GM23338 (cell line): ENCODE data around the gene SPHK1. TPM values are rescaled to one million over a fixed set of nuclear protein-coding genes. Genes with fewer than 3 reads are reported as not detected.

Experiments
- ATAC-seq: fragments of 200-7000 bp; cut with Tn5 transposase; 3 replicates; pipeline ENCODE4 v1.9.1; 2020
- DNase-seq: peaks from one replicate; pipeline ENCODE4 v3.0.0-alpha.2; 2015; ENCODE audit warnings: low spot score
- H2AFZ ChIP-seq: fragments of 200-600 bp; sonication (generic); 2 replicates; pipeline ENCODE4 v1.8.0; 2016; ENCODE audit warnings: antibody characterized with exemption, mild to moderate bottlenecking, moderate library complexity
- H3F3A ChIP-seq: fragments of 200-600 bp; sonication (generic); replicated peaks from 2 replicates; pipeline ENCODE4 v1.8.0; 2017; ENCODE audit warnings: antibody characterized with exemption, mixed run types, low read depth
- H3K27ac ChIP-seq: fragments of 200-600 bp; sonication (generic); 2 replicates; pipeline ENCODE4 v1.6.1; 2016; ENCODE audit warnings: low read depth
- H3K27me3 ChIP-seq: fragments of 200-600 bp; sonication (generic); 2 replicates; pipeline ENCODE4 v1.8.0; 2016; ENCODE audit warnings: mild to moderate bottlenecking, mixed run types, moderate library complexity; ENCODE audit not compliant: insufficient read depth
- H3K36me3 ChIP-seq: fragments of 200-600 bp; sonication (generic); 2 replicates; pipeline ENCODE4 v1.8.0; 2016; ENCODE audit warnings: mild to moderate bottlenecking; ENCODE audit not compliant: insufficient read depth
- H3K4me1 ChIP-seq: fragments of 200-600 bp; sonication (generic); 2 replicates; pipeline ENCODE4 v1.8.0; 2016; ENCODE audit warnings: mild to moderate bottlenecking, moderate library complexity; ENCODE audit not compliant: insufficient read depth
- H3K4me2 ChIP-seq: fragments of 200-600 bp; sonication (generic); 2 replicates; pipeline ENCODE4 v1.7.1; 2017; ENCODE audit warnings: mixed run types
- H3K4me3 ChIP-seq: fragments of 200-600 bp; sonication (generic); 2 replicates; pipeline ENCODE4 v1.6.1; 2016; ENCODE audit warnings: mixed run types
- H3K79me2 ChIP-seq: fragments of 200-600 bp; sonication (generic); replicated peaks from 2 replicates; pipeline ENCODE4 v1.8.0; 2017; ENCODE audit warnings: mild to moderate bottlenecking; ENCODE audit not compliant: insufficient read depth
- H3K9me2 ChIP-seq: fragments of 200-600 bp; sonication (generic); 2 replicates; pipeline ENCODE4 v1.8.0; 2017; ENCODE audit not compliant: insufficient read depth
- H4K20me1 ChIP-seq: fragments of 200-600 bp; sonication (generic); replicated peaks from 2 replicates; pipeline ENCODE4 v1.8.0; 2017; ENCODE audit warnings: mild to moderate bottlenecking; ENCODE audit not compliant: insufficient read depth
- H3K27ac Mint-ChIP-seq: 2 replicates; pipeline ENCODE4 v1.8.0; 2020; ENCODE audit warnings: inconsistent platforms, mild to moderate bottlenecking, moderate library complexity, mixed read lengths
- H3K27me3 Mint-ChIP-seq: 3 replicates; pipeline ENCODE4 v1.8.0; 2022; ENCODE audit warnings: low read depth, mild to moderate bottlenecking, moderate library complexity, mixed read lengths, inconsistent platforms; ENCODE audit not compliant: insufficient read depth, poor library complexity
- H3K36me3 Mint-ChIP-seq: 3 replicates; pipeline ENCODE4 v1.8.0; 2021; ENCODE audit warnings: low read depth, mild to moderate bottlenecking, inconsistent platforms, moderate library complexity, mixed read lengths
- H3K4me1 Mint-ChIP-seq: 3 replicates; pipeline ENCODE4 v1.8.0; 2020; ENCODE audit warnings: mild to moderate bottlenecking, inconsistent platforms, mixed read lengths
- H3K4me3 Mint-ChIP-seq: 3 replicates; pipeline ENCODE4 v1.8.0; 2021; ENCODE audit warnings: moderate library complexity, mild to moderate bottlenecking, inconsistent platforms, mixed read lengths
- H3K9me3 Mint-ChIP-seq: 3 replicates; pipeline ENCODE4 v1.8.0; 2020; ENCODE audit warnings: moderate library complexity, mild to moderate bottlenecking, inconsistent platforms, mixed read lengths
- CREB1 ChIP-seq: fragments of 250-450 bp; sonication (Bioruptor Pico); IDR thresholded peaks from 2 replicates; pipeline ENCODE4 v1.5.0; 2020; ENCODE audit warnings: low read depth, mild to moderate bottlenecking, moderate library complexity
- EZH2 ChIP-seq: fragments of 200-600 bp; sonication (generic); IDR thresholded peaks from one replicate; pipeline ENCODE4 v1.8.0; 2017; ENCODE audit warnings: antibody characterized with exemption, mild to moderate bottlenecking, low read depth; ENCODE audit not compliant: unreplicated experiment
- EZH2phosphoT487 ChIP-seq: fragments of 200-600 bp; sonication (generic); IDR thresholded peaks from one replicate; pipeline ENCODE4 v1.8.1; 2018; ENCODE audit warnings: antibody characterized with exemption; ENCODE audit not compliant: unreplicated experiment
- POLR2AphosphoS5 ChIP-seq: IDR thresholded peaks from 2 replicates; pipeline ENCODE4 v1.6.1; 2016; ENCODE audit warnings: antibody characterized with exemption, low read depth
- ZNF462 ChIP-seq: fragments of 250-450 bp; sonication (Bioruptor Pico); IDR thresholded peaks from 2 replicates; pipeline ENCODE4 v1.5.0; 2020; ENCODE audit warnings: mild to moderate bottlenecking, moderate library complexity
- polyA plus RNA-seq: library from polyadenylated mRNA; unstranded; fragments of >200 nt; fragmentation: Nextera tagmentation; extraction: Ambion mirVana; gene quantifications from 2 replicates; pipeline ENCODE4 v1.2.1, GENCODE V29; 2016
- total RNA-seq: library from RNA; depleted of rRNA; stranded (reverse); fragments of >200 nt; shearing (Covaris generic); gene quantifications from 2 replicates; pipeline ENCODE4 v1.2.3, GENCODE V29; 2014

Gene SPHK1
- total and polyA plus RNA-seq, 2 experiments from 2014 or later, result 1.3 to 3.2 TPM

- H3K27me3 ChIP-seq, result no peaks in the 10 kb centered on the region
- peak overlapping the region; percentile 93; the same call in 1 of the 2 replicates for H2AFZ ChIP-seq
- H3K4me1 Mint-ChIP-seq, result peaks cover 14% of the 10 kb centered on the region; the same call in 2 of the 3 replicates
- peaks cover 4% of the 10 kb centered on the region; the same call in 1 of the 2 replicates for H4K20me1 ChIP-seq
- H3K27me3 Mint-ChIP-seq, result peaks cover 19% of the 10 kb centered on the region
- H3K36me3 Mint-ChIP-seq, result peaks cover 2% of the 10 kb centered on the region; the same call in 2 of the 3 replicates
- H3F3A ChIP-seq, result no peaks in the 10 kb centered on the region
- H3K36me3 ChIP-seq, result no peaks in the 10 kb centered on the region
- H3K79me2 ChIP-seq, result peaks cover 21% of the 10 kb centered on the region
- no peaks in the 10 kb centered on the region for H3K9me3 Mint-ChIP-seq
- H3K4me3 Mint-ChIP-seq, result peak overlapping the region; percentile 95
- H3K4me3 ChIP-seq, result peak overlapping the region; percentile 88; the same call in 1 of the 2 replicates
- TF ChIP-seq ZNF462 (CRISPR knock-in tag) (no peak), EZH2 (no peak), EZH2phosphoT487 (no peak), POLR2AphosphoS5 (no peak), CREB1 (CRISPR knock-in tag) (no peak)
- H3K4me2 ChIP-seq, result peak overlapping the region; percentile 81; the same call in 1 of the 2 replicates
- ATAC-seq (no peak; the same call in 2 of the 3 replicates), DNase-seq (peak; percentile 31)
- peaks cover 7% of the 10 kb centered on the region for H3K4me1 ChIP-seq
- 0 out of 2 replicates have a peak overlapping the region, but pooled peaks have one; percentile 72 for H3K27ac ChIP-seq
- no peaks in the 10 kb centered on the region for H3K9me2 ChIP-seq
- no peak overlapping the region; the same call in 1 of the 2 replicates for H3K27ac Mint-ChIP-seq
These were observed 29.6 kb upstream of the SPHK1 start for GRCh38 chr17:76354747-76355310.
